ENCODE results near the gene CLIP1. TPM values are rescaled to one million over a fixed set of nuclear protein-coding genes. Genes with fewer than 3 reads are reported as not detected.
"Not testable (repeated sequence)": the region's sequence is repeated elsewhere in the genome, so short reads cannot be mapped to it uniquely, and the experiment has no call there.

Gene CLIP1
- total RNA-seq, 2 donors from 2014 or later = 72.4 to 81.1 TPM

GRCh38 chr12:122399592-122400373 lies 22.7 kb downstream of the CLIP1 start:
- Mint-ChIP-seq H3K27ac (peak overlapping the region; percentile 88), H3K27me3 (no peaks in the 10 kb centered on the region), H3K4me1 (peaks cover 25% of the 10 kb centered on the region), H3K4me3 (peak overlapping the region; percentile 86), H3K36me3 (ENCODE audit: low read depth) (no peaks in the 10 kb centered on the region)
- DNase-seq (peak in 2 of 3 donors; percentile 19 to 26), ATAC-seq (peak; percentile 81)
- no peaks in the 10 kb centered on the region for H3K9me3 ChIP-seq (ENCODE audit: control insufficient read depth, low read length, poor library complexity, severe bottlenecking)

- H3K9me3 ChIP-seq (ENCODE audit: control insufficient read depth, low read length, poor library complexity, severe bottlenecking) = no peaks in the 10 kb centered on the region
- H3K36me3 Mint-ChIP-seq (ENCODE audit: low read depth) = no peaks in the 10 kb centered on the region
- peaks cover 25% of the 10 kb centered on the region for H3K4me1 Mint-ChIP-seq
- peak overlapping the region; percentile 86 for H3K4me3 Mint-ChIP-seq
- peak; percentile 27 for ATAC-seq
- no peak for DNase-seq
- H3K27ac Mint-ChIP-seq = peak overlapping the region; percentile 88
- no peaks in the 10 kb centered on the region for H3K27me3 Mint-ChIP-seq
Observed at GRCh38 chr12:122399254-122399591, 23.2 kb downstream of the CLIP1 start.

GRCh38 chr12:122397981-122398380 lies 24.5 kb downstream of the CLIP1 start:
- not testable (repeated sequence) for H3K4me3 Mint-ChIP-seq, ATAC-seq, H3K27me3 Mint-ChIP-seq

GRCh38 chr12:122395319-122395718 lies 27.1 kb downstream of the CLIP1 start:
- H3K4me3 Mint-ChIP-seq = no peak overlapping the region
- peaks cover 22% of the 10 kb centered on the region for H3K4me1 Mint-ChIP-seq
- H3K27ac Mint-ChIP-seq = peak overlapping the region; percentile 14
- no peaks in the 10 kb centered on the region for H3K36me3 Mint-ChIP-seq (ENCODE audit: low read depth)
- ATAC-seq (no peak), DNase-seq (no peak)
- H3K27me3 Mint-ChIP-seq = no peaks in the 10 kb centered on the region
- no peaks in the 10 kb centered on the region for H3K9me3 ChIP-seq (ENCODE audit: control insufficient read depth, low read length, poor library complexity, severe bottlenecking)

More at GRCh38 chr12:122397981-122398380, 24.5 kb downstream of the CLIP1 start:
- H3K36me3 Mint-ChIP-seq (ENCODE audit: low read depth); H3K27ac Mint-ChIP-seq; H3K9me3 ChIP-seq (ENCODE audit: control insufficient read depth, low read length, poor library complexity, severe bottlenecking); DNase-seq: not testable (repeated sequence)
- H3K4me1 Mint-ChIP-seq = peaks cover 24% of the 10 kb centered on the region

- H3K4me3 Mint-ChIP-seq = no peak overlapping the region
- no peaks in the 10 kb centered on the region for H3K36me3 Mint-ChIP-seq (ENCODE audit: low read depth)
- no peaks in the 10 kb centered on the region for H3K9me3 ChIP-seq (ENCODE audit: control insufficient read depth, low read length, poor library complexity, severe bottlenecking)
- DNase-seq (no peak), ATAC-seq (no peak)
- H3K27me3 Mint-ChIP-seq = no peaks in the 10 kb centered on the region
- H3K27ac Mint-ChIP-seq = peak overlapping the region; percentile 14
- peaks cover 18% of the 10 kb centered on the region for H3K4me1 Mint-ChIP-seq
Observed at GRCh38 chr12:122394626-122395194, 27.8 kb downstream of the CLIP1 start.

- Mint-ChIP-seq H3K27ac (peak overlapping the region; percentile 47), H3K4me1 (peaks cover 11% of the 10 kb centered on the region), H3K4me3 (no peak overlapping the region), H3K36me3 (ENCODE audit: low read depth) (no peaks in the 10 kb centered on the region), H3K27me3 (no peaks in the 10 kb centered on the region)
- no peaks in the 10 kb centered on the region for H3K9me3 ChIP-seq (ENCODE audit: control insufficient read depth, low read length, poor library complexity, severe bottlenecking)
- no peak for DNase-seq
- peak; percentile 86 for ATAC-seq
Observed at GRCh38 chr12:122393817-122394216, 28.7 kb downstream of the CLIP1 start.

- no peaks in the 10 kb centered on the region for H3K9me3 ChIP-seq (ENCODE audit: control insufficient read depth, low read length, poor library complexity, severe bottlenecking)
- Mint-ChIP-seq H3K27ac (peak overlapping the region; percentile 47), H3K27me3 (no peaks in the 10 kb centered on the region), H3K4me3 (no peak overlapping the region), H3K36me3 (ENCODE audit: low read depth) (no peaks in the 10 kb centered on the region), H3K4me1 (peaks cover 11% of the 10 kb centered on the region)
- DNase-seq (no peak), ATAC-seq (no peak)
Observed at GRCh38 chr12:122392411-122392810, 30.1 kb downstream of the CLIP1 start.

- no peak for ATAC-seq
- no peaks in the 10 kb centered on the region for H3K27me3 Mint-ChIP-seq
- no peak overlapping the region for H3K4me3 Mint-ChIP-seq
- DNase-seq = no peak
- no peak overlapping the region for H3K27ac Mint-ChIP-seq
- no peaks in the 10 kb centered on the region for H3K9me3 ChIP-seq (ENCODE audit: control insufficient read depth, low read length, poor library complexity, severe bottlenecking)
- peaks cover 16% of the 10 kb centered on the region for H3K4me1 Mint-ChIP-seq
- peaks cover 2% of the 10 kb centered on the region for H3K36me3 Mint-ChIP-seq (ENCODE audit: low read depth)
Observed at GRCh38 chr12:122389677-122390076, 32.8 kb downstream of the CLIP1 start.

GRCh38 chr12:122387887-122388286 lies 34.6 kb downstream of the CLIP1 start:
- H3K4me3 Mint-ChIP-seq = no peak overlapping the region
- ATAC-seq = no peak
- peaks cover 15% of the 10 kb centered on the region for H3K4me1 Mint-ChIP-seq
- DNase-seq = no peak
- no peaks in the 10 kb centered on the region for H3K27me3 Mint-ChIP-seq
- no peak overlapping the region for H3K27ac Mint-ChIP-seq
- no peaks in the 10 kb centered on the region for H3K9me3 ChIP-seq (ENCODE audit: control insufficient read depth, low read length, poor library complexity, severe bottlenecking)
- peaks cover 2% of the 10 kb centered on the region for H3K36me3 Mint-ChIP-seq (ENCODE audit: low read depth)

GRCh38 chr12:122385171-122386016 lies 37.1 kb downstream of the CLIP1 start:
- H3K27ac Mint-ChIP-seq = peak overlapping the region; percentile 87
- H3K9me3 ChIP-seq (ENCODE audit: control insufficient read depth, low read length, poor library complexity, severe bottlenecking) = no peaks in the 10 kb centered on the region
- no peak for ATAC-seq
- H3K4me1 Mint-ChIP-seq = peaks cover 10% of the 10 kb centered on the region
- no peaks in the 10 kb centered on the region for H3K27me3 Mint-ChIP-seq
- peaks cover 2% of the 10 kb centered on the region for H3K36me3 Mint-ChIP-seq (ENCODE audit: low read depth)
- H3K4me3 Mint-ChIP-seq = no peak overlapping the region
- DNase-seq = no peak

- ATAC-seq (no peak), DNase-seq (no peak)
- Mint-ChIP-seq H3K4me1 (peaks cover 10% of the 10 kb centered on the region), H3K27ac (no peak overlapping the region), H3K27me3 (no peaks in the 10 kb centered on the region), H3K36me3 (ENCODE audit: low read depth) (peaks cover 2% of the 10 kb centered on the region), H3K4me3 (no peak overlapping the region)
- H3K9me3 ChIP-seq (ENCODE audit: control insufficient read depth, low read length, poor library complexity, severe bottlenecking) = no peaks in the 10 kb centered on the region
Observed at GRCh38 chr12:122382919-122383350, 39.5 kb downstream of the CLIP1 start.

GRCh38 chr12:122381021-122381420 lies 41.4 kb downstream of the CLIP1 start:
- DNase-seq (no peak), ATAC-seq (no peak)
- H3K27me3 Mint-ChIP-seq = no peaks in the 10 kb centered on the region
- peak overlapping the region; percentile 43 for H3K27ac Mint-ChIP-seq
- peaks cover 13% of the 10 kb centered on the region for H3K4me1 Mint-ChIP-seq
- H3K9me3 ChIP-seq (ENCODE audit: control insufficient read depth, low read length, poor library complexity, severe bottlenecking) = no peaks in the 10 kb centered on the region
- no peak overlapping the region for H3K4me3 Mint-ChIP-seq
- peaks cover 4% of the 10 kb centered on the region for H3K36me3 Mint-ChIP-seq (ENCODE audit: low read depth)

GRCh38 chr12:122376751-122377150 lies 45.7 kb downstream of the CLIP1 start:
- not testable (repeated sequence) for H3K36me3 Mint-ChIP-seq (ENCODE audit: low read depth); H3K4me3 Mint-ChIP-seq

More at GRCh38 chr12:122376751-122377150, 45.7 kb downstream of the CLIP1 start:
- not testable (repeated sequence) for H3K9me3 ChIP-seq (ENCODE audit: control insufficient read depth, low read length, poor library complexity, severe bottlenecking); DNase-seq; H3K27me3 Mint-ChIP-seq; H3K27ac Mint-ChIP-seq; H3K4me1 Mint-ChIP-seq; ATAC-seq
